Measurements from ENCODE around the gene PAM. TPM values are rescaled to one million over a fixed set of nuclear protein-coding genes. Genes with fewer than 3 reads are reported as not detected.
"Not testable (repeated sequence)": the region's sequence is repeated elsewhere in the genome, so short reads cannot be mapped to it uniquely, and the experiment has no call there.

Gene PAM
- total RNA-seq, 1 experiment from 2014 or later, result 91.3 TPM

- no peak for DNase-seq (ENCODE audit: low read depth)
These were observed 147.5 kb downstream of the PAM start for GRCh38 chr5:102902647-102903046.

GRCh38 chr5:102903074-102903871 is 148.2 kb downstream of the PAM start:
- DNase-seq (ENCODE audit: low read depth), result no peak
- in situ Hi-C loops (cut with HindIII; ENCODE audit: low pct_unique_long_range_greater_than_20kb, low sequenced_read_pairs), result no loop called here

More at GRCh38 chr5:102902647-102903046, 147.5 kb downstream of the PAM start:
- in situ Hi-C loops (cut with HindIII; ENCODE audit: low pct_unique_long_range_greater_than_20kb, low sequenced_read_pairs), result no loop called here

- in situ Hi-C loops (cut with HindIII; ENCODE audit: low pct_unique_long_range_greater_than_20kb, low sequenced_read_pairs), result no loop called here
- no peak for DNase-seq (ENCODE audit: low read depth)
These were observed 150.0 kb downstream of the PAM start for GRCh38 chr5:102905056-102905455.

GRCh38 chr5:102907099-102907498 is 152.0 kb downstream of the PAM start:
- DNase-seq (ENCODE audit: low read depth); in situ Hi-C loops (cut with HindIII; ENCODE audit: low pct_unique_long_range_greater_than_20kb, low sequenced_read_pairs): not testable (repeated sequence)

GRCh38 chr5:102910240-102911226 is 155.4 kb downstream of the PAM start:
- in situ Hi-C loops (cut with HindIII; ENCODE audit: low pct_unique_long_range_greater_than_20kb, low sequenced_read_pairs), result no loop called here
- DNase-seq (ENCODE audit: low read depth), result peak; percentile 65

GRCh38 chr5:102911973-102912372 is 156.9 kb downstream of the PAM start:
- DNase-seq (ENCODE audit: low read depth), result peak; percentile 52
- in situ Hi-C loops (cut with HindIII; ENCODE audit: low pct_unique_long_range_greater_than_20kb, low sequenced_read_pairs), result no loop called here

- in situ Hi-C loops (cut with HindIII; ENCODE audit: low pct_unique_long_range_greater_than_20kb, low sequenced_read_pairs), result no loop called here
These were observed 161.0 kb downstream of the PAM start for GRCh38 chr5:102916109-102916508.

GRCh38 chr5:102918986-102919610 is 164.0 kb downstream of the PAM start:
- DNase-seq (ENCODE audit: low read depth), result no peak
- in situ Hi-C loops (cut with HindIII; ENCODE audit: low pct_unique_long_range_greater_than_20kb, low sequenced_read_pairs), result no loop called here

More at GRCh38 chr5:102916109-102916508, 161.0 kb downstream of the PAM start:
- no peak for DNase-seq (ENCODE audit: low read depth)

GRCh38 chr5:102920762-102921161 is 165.7 kb downstream of the PAM start:
- in situ Hi-C loops (cut with HindIII; ENCODE audit: low pct_unique_long_range_greater_than_20kb, low sequenced_read_pairs), result no loop called here
- no peak for DNase-seq (ENCODE audit: low read depth)

- in situ Hi-C loops (cut with HindIII; ENCODE audit: low pct_unique_long_range_greater_than_20kb, low sequenced_read_pairs), result no loop called here
- no peak for DNase-seq (ENCODE audit: low read depth)
These were observed 166.4 kb downstream of the PAM start for GRCh38 chr5:102921341-102922044.

GRCh38 chr5:102922111-102922720 is 167.1 kb downstream of the PAM start:
- in situ Hi-C loops (cut with HindIII; ENCODE audit: low pct_unique_long_range_greater_than_20kb, low sequenced_read_pairs), result no loop called here
- DNase-seq (ENCODE audit: low read depth), result no peak

- in situ Hi-C loops (cut with HindIII; ENCODE audit: low pct_unique_long_range_greater_than_20kb, low sequenced_read_pairs), result no loop called here
- DNase-seq (ENCODE audit: low read depth), result no peak
These were observed 167.8 kb downstream of the PAM start for GRCh38 chr5:102922799-102923477.

- DNase-seq (ENCODE audit: low read depth), result no peak
These were observed 169.9 kb downstream of the PAM start for GRCh38 chr5:102924963-102925362.

GRCh38 chr5:102927007-102927406 is 171.9 kb downstream of the PAM start:
- no peak for DNase-seq (ENCODE audit: low read depth)
- in situ Hi-C loops (cut with HindIII; ENCODE audit: low pct_unique_long_range_greater_than_20kb, low sequenced_read_pairs), result no loop called here

More at GRCh38 chr5:102924963-102925362, 169.9 kb downstream of the PAM start:
- in situ Hi-C loops (cut with HindIII; ENCODE audit: low pct_unique_long_range_greater_than_20kb, low sequenced_read_pairs), result no loop called here

- in situ Hi-C loops (cut with HindIII; ENCODE audit: low pct_unique_long_range_greater_than_20kb, low sequenced_read_pairs), result no loop called here
These were observed 175.1 kb downstream of the PAM start for GRCh38 chr5:102930244-102930643.

GRCh38 chr5:102931085-102931725 is 176.1 kb downstream of the PAM start:
- no peak for DNase-seq (ENCODE audit: low read depth)
- in situ Hi-C loops (cut with HindIII; ENCODE audit: low pct_unique_long_range_greater_than_20kb, low sequenced_read_pairs), result no loop called here

More at GRCh38 chr5:102930244-102930643, 175.1 kb downstream of the PAM start:
- DNase-seq (ENCODE audit: low read depth), result no peak

- no peak for DNase-seq (ENCODE audit: low read depth)
- in situ Hi-C loops (cut with HindIII; ENCODE audit: low pct_unique_long_range_greater_than_20kb, low sequenced_read_pairs), result no loop called here
These were observed 177.7 kb downstream of the PAM start for GRCh38 chr5:102932781-102933180.

Data from Caki2 (cell line).